Measurements from ENCODE around the gene CLEC18A. TPM values are rescaled to one million over a fixed set of nuclear protein-coding genes. Genes with fewer than 3 reads are reported as not detected.

The CLEC18A gene
- total and polyA plus RNA-seq, 2 donors (not counting 1 experiment from before 2014, with no cell fraction given) = 0.52 to 2.2 TPM

DNA sequence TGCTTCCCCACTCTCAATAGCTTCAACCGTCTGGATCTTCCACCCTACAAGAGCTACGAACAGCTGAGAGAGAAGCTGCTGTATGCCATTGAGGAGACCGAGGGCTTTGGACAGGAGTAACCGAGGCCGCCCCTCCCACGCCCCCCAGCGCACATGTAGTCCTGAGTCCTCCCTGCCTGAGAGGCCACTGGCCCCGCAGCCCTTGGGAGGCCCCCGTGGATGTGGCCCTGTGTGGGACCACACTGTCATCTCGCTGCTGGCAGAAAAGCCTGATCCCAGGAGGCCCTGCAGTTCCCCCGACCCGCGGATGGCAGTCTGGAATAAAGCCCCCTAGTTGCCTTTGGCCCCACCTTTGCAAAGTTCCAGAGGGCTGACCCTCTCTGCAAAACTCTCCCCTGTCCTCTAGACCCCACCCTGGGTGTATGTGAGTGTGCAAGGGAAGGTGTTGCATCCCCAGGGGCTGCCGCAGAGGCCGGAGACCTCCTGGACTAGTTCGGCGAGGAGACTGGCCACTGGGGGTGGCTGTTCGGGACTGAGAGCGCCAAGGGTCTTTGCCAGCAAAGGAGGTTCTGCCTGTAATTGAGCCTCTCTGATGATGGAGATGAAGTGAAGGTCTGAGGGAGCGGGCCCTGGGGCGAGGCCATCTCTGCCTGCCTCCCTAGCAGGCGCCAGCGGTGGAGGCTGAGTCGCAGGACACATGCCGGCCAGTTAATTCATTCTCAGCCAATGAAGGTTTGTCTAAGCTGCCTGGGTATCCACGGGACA lies 11.1 kb upstream of the CLEC18A start:
- H3K27me3 ChIP-seq (replicated peaks in 1 of 4; ENCODE audit: control extremely low read depth in 1 of 4, control insufficient read depth in 3 of 4, insufficient read depth in 4 of 4, low read length in 3 of 4) = no peaks in the 10 kb centered on the region
- CTCF ChIA-PET = interaction anchor here (0.8 to 1.8 kb wide), 3 partner anchors 10 to 12 kb away, joined by 3 to 10 read pairs (median 4); no protein-coding TSS in a partner anchor
- no peaks in the 10 kb centered on the region for H3K79me2 ChIP-seq (ENCODE audit: control insufficient read depth, insufficient read depth, low read length)
- H3K4me2 ChIP-seq (replicated peaks; ENCODE audit: low read depth, low read length, poor library complexity, severe bottlenecking) = no peak overlapping the region
- H3K4me3 ChIP-seq (ENCODE audit: control extremely low read depth in 1 of 5, extremely low read depth in 1 of 5, insufficient read depth in 1 of 5, low read depth in 2 of 5, low read length in 4 of 5) = no peak overlapping the region
- no peak for TF ChIP-seq EZH2 (IDR thresholded peaks at IDR 0.05; ENCODE audit: borderline replicate concordance, insufficient read depth, low read depth, low read length, poor library complexity, severe bottlenecking)
- TF ChIP-seq, protein P1, sequence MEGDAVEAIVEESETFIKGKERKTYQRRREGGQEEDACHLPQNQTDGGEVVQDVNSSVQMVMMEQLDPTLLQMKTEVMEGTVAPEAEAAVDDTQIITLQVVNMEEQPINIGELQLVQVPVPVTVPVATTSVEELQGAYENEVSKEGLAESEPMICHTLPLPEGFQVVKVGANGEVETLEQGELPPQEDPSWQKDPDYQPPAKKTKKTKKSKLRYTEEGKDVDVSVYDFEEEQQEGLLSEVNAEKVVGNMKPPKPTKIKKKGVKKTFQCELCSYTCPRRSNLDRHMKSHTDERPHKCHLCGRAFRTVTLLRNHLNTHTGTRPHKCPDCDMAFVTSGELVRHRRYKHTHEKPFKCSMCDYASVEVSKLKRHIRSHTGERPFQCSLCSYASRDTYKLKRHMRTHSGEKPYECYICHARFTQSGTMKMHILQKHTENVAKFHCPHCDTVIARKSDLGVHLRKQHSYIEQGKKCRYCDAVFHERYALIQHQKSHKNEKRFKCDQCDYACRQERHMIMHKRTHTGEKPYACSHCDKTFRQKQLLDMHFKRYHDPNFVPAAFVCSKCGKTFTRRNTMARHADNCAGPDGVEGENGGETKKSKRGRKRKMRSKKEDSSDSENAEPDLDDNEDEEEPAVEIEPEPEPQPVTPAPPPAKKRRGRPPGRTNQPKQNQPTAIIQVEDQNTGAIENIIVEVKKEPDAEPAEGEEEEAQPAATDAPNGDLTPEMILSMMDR (IDR thresholded peaks at IDR 0.05) = no peak
- no peaks in the 10 kb centered on the region for H3K9me3 Mint-ChIP-seq (ENCODE audit: insufficient read depth)
- H4K20me1 ChIP-seq (ENCODE audit: control insufficient read depth, insufficient read depth, low read length, poor library complexity, severe bottlenecking) = no peaks in the 10 kb centered on the region
- no peak overlapping the region for H3K27ac Mint-ChIP-seq
- intact Hi-C loops (cut with micrococcal nuclease) = no loop called here
- POLR2A ChIA-PET = no interaction called here
- ATAC-seq (ENCODE audit: low read depth) (no peak), DNase-seq (no peak)
- no peaks in the 10 kb centered on the region for H3K27me3 Mint-ChIP-seq
- H2AFZ ChIP-seq (ENCODE audit: insufficient read depth, low read depth, low read length, poor library complexity, severe bottlenecking) = no peak overlapping the region
- WGBS (ENCODE audit: insufficient coverage) = 97% methylated on average over 23 of the region's 26 CpGs
- no peaks in the 10 kb centered on the region for H3K4me1 ChIP-seq (ENCODE audit: control insufficient read depth in 2 of 2, insufficient read depth in 2 of 2, low read length in 2 of 2)
- H3K4me3 Mint-ChIP-seq = no peak overlapping the region
- H3K9ac ChIP-seq (ENCODE audit: low read length) = no peak overlapping the region
- H3K36me3 ChIP-seq (replicated peaks in 1 of 2; ENCODE audit: control extremely low read depth in 1 of 2, control insufficient read depth in 1 of 2, extremely low read depth in 1 of 2, insufficient read depth in 2 of 2, low read length in 1 of 2) = peaks cover 1 to 70% of the 10 kb centered on the region in 2 experiments
- H3K9me3 ChIP-seq (ENCODE audit: control extremely low read depth in 1 of 3, control insufficient read depth in 2 of 3, insufficient read depth in 1 of 3, low read length in 2 of 3) = no peaks in the 10 kb centered on the region
- H3K4me1 Mint-ChIP-seq = no peaks in the 10 kb centered on the region
- no peak overlapping the region for H3K27ac ChIP-seq (ENCODE audit: low read length in 2 of 2)

- Histone ChIP-seq H3K4me1 (ENCODE audit: control insufficient read depth in 2 of 2, insufficient read depth in 2 of 2, low read length in 2 of 2) (no peaks in the 10 kb centered on the region), H3K79me2 (ENCODE audit: control insufficient read depth, insufficient read depth, low read length) (no peaks in the 10 kb centered on the region), H3K9ac (ENCODE audit: low read length) (no peak overlapping the region), H3K4me2 (replicated peaks; ENCODE audit: low read depth, low read length, poor library complexity, severe bottlenecking) (no peak overlapping the region), H2AFZ (ENCODE audit: insufficient read depth, low read depth, low read length, poor library complexity, severe bottlenecking) (no peak overlapping the region), H3K36me3 (replicated peaks in 1 of 2; ENCODE audit: control extremely low read depth in 1 of 2, control insufficient read depth in 1 of 2, extremely low read depth in 1 of 2, insufficient read depth in 2 of 2, low read length in 1 of 2) (peaks cover 0 to 64% of the 10 kb centered on the region in 2 experiments), H3K4me3 (ENCODE audit: control extremely low read depth in 1 of 5, extremely low read depth in 1 of 5, insufficient read depth in 1 of 5, low read depth in 2 of 5, low read length in 4 of 5) (no peak overlapping the region), H3K27me3 (replicated peaks in 1 of 4; ENCODE audit: control extremely low read depth in 1 of 4, control insufficient read depth in 3 of 4, insufficient read depth in 4 of 4, low read length in 3 of 4) (no peaks in the 10 kb centered on the region), H3K27ac (ENCODE audit: low read length in 2 of 2) (no peak overlapping the region), H4K20me1 (ENCODE audit: control insufficient read depth, insufficient read depth, low read length, poor library complexity, severe bottlenecking) (no peaks in the 10 kb centered on the region), H3K9me3 (ENCODE audit: control extremely low read depth in 1 of 3, control insufficient read depth in 2 of 3, insufficient read depth in 1 of 3, low read length in 2 of 3) (no peaks in the 10 kb centered on the region)
- 98% methylated on average over 13 of the region's 13 CpGs for WGBS (ENCODE audit: insufficient coverage)
- Mint-ChIP-seq H3K4me1 (no peaks in the 10 kb centered on the region), H3K9me3 (ENCODE audit: insufficient read depth) (no peaks in the 10 kb centered on the region), H3K4me3 (no peak overlapping the region), H3K27me3 (no peaks in the 10 kb centered on the region), H3K27ac (no peak overlapping the region)
- intact Hi-C loops (cut with micrococcal nuclease) = no loop called here
- CTCF ChIA-PET = interaction anchor here (0.8 to 1.4 kb wide), 2 partner anchors 10 to 12 kb away, joined by 3 to 4 read pairs; no protein-coding TSS in a partner anchor
- POLR2A ChIA-PET = no interaction called here
- no peak for ATAC-seq (ENCODE audit: low read depth)
- DNase-seq = no peak
- TF ChIP-seq, protein P1 (IDR thresholded peaks at IDR 0.05) = no peak
- no peak for TF ChIP-seq EZH2 (IDR thresholded peaks at IDR 0.05; ENCODE audit: borderline replicate concordance, insufficient read depth, low read depth, low read length, poor library complexity, severe bottlenecking)
Measured at GRCh38 chr16:69940676-69941075, 10.5 kb upstream of the CLEC18A start.

All from B cell (primary cell).